NCI-H2196 (cell line): Measurements from ENCODE around the gene PTPRM.
A peak's percentile ranks its signal among the peaks of the same experiment; 100 is the strongest.

ENCODE experiments used
- DNase-seq: peaks from one replicate; lab custom pipeline; 2025; ENCODE audit not compliant: unreplicated experiment; lab: John Stamatoyannopoulos, UW

The PTPRM gene

DNA sequence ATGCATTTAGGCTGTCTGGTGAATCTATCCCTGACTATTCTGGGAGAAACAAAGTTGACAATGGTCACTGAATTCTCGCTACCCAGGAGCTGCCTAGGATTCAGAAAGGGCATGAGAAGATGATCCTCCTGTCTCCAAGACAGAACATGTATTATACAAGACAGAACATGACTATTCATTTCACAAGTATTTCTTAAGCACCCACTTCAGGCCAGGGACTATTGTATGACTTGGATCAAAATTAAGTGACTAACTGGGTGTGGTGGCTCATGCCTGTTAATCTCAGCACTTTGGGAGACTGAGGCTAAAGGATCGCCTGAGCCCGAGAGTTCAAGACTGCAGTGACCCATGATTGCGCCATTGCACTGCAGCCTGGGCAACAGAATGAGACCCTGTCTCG lies 806.4 kb downstream of the PTPRM start:
- DNase-seq, result no peak

GRCh38 chr18:8374676-8375075 lies 807.6 kb downstream of the PTPRM start:
- no peak for DNase-seq

DNA sequence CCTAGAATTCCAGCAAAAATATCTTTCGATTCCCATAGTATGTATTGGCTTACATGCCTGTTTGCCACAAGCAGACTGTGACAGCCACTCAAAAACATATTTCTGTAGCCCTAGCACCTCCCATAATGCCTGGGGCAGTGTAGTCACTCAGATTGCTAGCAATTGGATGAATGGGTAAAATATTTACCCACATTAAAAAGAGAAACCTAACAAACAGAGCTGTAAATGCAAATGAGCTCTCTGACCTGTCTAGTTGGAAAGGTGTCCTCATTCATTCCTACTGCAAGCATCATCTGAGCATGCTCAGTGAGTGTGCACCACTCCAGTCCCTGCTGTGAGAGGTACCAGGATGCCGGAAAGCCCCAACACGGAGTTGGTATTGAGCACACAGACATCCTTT lies 808.1 kb downstream of the PTPRM start:
- DNase-seq, result no peak

- no peak for DNase-seq
These were observed 809.0 kb downstream of the PTPRM start for GRCh38 chr18:8376113-8376512.

DNA sequence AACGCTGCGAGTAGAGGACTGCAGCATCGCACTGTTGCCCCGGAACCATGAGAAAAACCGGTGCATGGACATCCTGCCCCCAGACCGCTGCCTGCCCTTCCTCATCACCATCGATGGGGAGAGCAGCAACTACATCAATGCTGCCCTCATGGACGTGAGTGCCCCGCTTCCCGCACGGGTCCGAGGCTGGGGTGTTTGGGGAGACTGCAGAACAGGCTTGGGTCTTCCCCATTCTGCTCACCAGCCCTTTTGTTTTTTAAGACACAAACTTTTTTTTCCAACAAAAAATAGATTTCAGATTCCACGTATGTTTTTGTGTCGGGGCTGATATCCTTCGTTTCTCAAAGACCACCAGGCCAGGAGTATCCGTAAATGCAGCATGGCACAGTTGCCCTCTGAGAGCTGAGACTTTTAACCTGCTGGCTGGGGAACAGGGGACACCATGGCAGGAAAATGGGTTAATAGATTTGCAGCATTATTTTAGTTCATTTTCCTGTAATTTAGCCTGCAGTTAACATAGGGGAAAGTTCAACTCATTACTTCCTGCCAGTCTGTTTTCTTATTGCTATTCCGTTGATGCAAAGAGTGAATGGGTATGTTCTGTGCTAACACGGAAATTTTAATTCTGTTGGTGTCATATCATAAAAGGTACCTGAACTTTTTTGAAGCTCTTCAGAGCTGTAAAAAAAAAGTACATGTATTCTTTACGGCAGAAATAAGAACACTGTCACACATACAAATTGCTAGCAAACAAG lies 812.2 kb downstream of the PTPRM start:
- DNase-seq, result no peak

GRCh38 chr18:8380006-8380405 lies 812.9 kb downstream of the PTPRM start:
- DNase-seq, result no peak

DNA sequence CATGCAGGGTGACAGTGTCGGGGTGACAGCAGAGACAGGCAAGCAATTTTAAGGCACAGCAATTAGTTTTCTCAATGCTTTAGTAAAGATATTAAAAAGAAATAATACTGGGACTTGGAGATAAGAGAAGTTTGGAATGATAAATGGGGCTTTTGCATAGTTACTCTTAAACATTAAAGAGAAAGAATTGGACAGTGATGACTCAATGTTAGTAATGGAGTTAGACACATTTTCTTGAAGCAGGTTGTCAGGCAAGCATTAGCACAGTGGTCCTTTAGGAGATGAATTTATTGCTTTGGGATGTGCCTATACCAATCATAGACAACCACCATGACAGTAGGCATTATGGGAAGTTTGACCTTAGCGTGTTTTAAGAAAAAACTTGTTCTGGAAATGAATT lies 813.8 kb downstream of the PTPRM start:
- no peak for DNase-seq

DNA sequence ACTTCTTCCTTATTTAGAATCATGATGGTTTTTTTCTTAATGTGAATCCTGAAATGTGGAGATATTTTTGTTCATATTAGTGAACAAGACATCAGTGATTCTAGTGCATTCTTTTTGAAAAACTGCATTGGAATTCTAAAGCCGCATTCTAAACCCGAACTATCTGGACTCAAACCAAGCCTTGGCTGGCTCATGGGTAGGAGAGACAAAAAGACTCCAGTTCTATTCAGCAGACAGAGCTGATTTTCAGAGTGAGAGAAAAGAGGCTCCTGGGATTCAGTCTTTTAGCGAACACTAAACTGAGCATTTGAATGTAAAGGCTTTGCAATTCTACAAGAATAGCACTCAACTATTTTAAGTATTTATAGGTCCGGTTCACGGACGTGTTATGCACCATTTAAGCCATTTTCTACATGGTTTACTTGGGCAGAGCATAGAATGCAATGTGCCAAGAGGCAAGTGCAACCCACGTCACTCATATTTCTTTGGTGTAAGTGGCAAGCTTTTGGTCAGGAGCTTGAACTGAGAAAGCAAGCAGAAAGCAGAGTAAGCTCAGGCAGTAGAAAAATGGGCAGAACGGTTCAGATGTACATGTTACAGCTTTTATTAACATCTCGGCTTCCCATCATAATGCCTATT lies 814.8 kb downstream of the PTPRM start:
- DNase-seq, result no peak

DNA sequence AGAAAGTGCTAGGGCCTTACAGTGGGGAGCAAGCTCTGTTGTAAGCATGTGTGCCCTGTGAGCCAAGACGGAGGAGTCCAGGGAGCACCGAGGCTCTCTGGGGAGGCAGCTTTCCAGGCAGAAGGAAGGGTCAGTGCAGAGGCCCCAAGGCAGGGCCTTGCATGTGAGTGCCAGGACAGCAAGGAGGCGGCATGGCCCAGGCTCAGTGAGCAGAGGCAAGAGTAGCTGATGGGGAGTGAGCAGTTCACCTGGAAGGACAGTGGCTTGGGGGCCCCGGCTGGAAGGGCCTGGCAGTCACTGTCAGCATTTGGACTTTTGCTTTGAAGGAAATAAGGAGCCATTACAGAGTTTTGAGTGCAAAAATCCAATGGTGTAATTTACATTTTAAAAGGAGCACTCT lies 818.3 kb downstream of the PTPRM start:
- no peak for DNase-seq

- no peak for DNase-seq
These were observed 819.7 kb downstream of the PTPRM start for GRCh38 chr18:8386669-8387380.

DNA sequence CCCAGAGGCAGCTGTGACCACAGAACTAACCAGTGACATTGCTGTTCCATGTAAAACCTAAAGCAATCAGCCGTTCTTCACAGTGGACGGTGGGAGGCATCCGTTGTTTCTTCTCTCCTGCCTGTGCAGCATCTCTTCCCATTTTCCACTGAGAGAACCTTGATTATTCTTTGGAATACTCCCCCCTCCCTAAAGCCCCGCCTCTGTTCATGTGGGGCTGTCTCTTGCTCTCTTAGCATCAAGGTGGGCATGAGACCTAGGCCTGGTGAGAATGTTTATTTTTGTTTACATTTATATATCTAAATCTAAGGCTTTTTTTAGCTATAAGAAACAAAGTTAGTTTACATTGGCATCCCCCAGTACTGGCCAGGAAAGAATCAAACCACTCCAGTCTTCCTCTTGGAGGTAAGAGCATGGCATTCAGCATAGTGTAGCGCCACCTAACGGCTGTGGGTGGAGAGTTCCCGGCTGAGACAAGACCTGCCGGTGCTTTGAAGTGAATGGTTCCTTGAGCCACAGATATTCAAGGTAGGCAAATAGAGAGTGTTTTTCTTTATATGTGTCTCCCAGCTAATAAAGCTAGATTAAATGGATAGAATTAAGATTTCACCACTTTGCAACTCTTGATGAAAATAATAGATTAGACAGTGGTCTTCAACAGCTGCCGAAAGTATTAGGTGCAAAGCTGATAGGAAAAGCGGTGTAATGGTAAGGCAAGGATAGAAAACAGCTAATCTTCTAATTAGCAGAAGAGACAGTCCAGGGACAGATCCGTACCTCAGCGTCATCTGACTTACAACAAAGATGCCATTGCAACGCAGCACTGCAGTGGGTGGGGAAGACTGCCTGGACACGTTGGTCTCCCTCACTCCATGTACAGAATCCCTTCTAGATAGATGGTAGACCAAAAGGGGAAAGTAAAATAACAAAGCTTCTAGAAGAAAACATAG lies 822.5 kb downstream of the PTPRM start:
- DNase-seq, result peak; percentile 82

GRCh38 chr18:8391068-8391467 lies 824.0 kb downstream of the PTPRM start:
- DNase-seq, result no peak

- no peak for DNase-seq
These were observed 829.1 kb downstream of the PTPRM start for GRCh38 chr18:8396254-8396653.

DNA sequence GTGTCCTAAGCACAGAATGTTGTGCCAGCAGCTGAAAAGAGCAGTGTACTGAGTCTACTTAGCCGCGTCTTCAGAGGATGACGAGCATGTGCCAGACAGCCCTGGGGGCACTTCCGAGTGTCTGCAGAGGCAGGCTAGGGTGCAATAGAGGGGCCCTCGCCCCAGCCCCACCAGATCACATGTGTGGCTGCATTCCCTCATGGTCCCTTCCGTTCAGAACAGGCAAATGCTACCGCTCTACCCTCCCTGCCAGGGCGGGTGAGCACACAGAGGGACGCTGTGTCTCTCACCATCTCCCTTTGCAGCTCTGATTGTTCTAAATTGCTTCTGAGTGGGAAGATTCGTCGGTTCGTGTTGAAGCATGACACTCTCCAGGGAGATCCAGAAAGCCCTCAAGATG lies 829.9 kb downstream of the PTPRM start:
- DNase-seq, result no peak

DNA sequence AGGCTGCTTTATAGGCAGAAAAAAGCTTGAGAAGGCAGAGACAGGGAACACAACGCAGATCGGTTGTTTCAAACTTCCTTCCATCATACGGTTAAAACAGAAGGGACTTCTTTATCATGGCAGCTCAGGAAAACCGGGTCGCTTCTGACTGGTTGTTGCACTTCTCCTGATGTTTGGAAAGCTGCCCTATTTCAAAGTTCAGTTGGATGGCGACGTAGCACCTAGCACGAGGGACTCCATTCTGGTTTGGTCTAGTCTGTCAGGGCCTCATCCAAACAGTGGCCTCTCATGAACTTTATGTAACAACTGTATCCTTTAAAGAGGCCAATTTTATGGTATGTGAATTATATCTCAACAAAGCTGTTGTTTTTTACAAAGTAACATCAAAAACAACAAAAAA lies 832.0 kb downstream of the PTPRM start:
- no peak for DNase-seq

GRCh38 chr18:8400193-8400752 lies 833.2 kb downstream of the PTPRM start:
- no peak for DNase-seq

DNA sequence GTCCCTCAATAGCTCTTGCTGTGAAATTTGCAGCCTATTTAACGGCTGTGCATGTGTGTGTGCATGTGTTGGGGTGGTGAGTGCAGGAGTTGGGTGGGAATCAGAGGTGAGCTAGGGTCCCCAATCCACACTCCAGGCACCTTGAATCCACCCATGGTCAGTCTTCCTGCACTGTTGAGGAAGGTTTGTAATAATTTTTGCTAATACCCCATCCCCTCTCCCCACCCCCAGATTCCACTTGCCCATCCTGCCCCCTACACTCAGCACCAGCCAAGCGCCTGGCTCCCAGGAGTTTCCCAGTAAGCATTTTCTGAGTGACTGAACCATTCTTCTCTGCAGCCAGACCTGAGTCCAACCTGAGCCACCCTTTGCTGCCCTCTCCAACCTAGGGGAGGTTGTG lies 833.7 kb downstream of the PTPRM start:
- no peak for DNase-seq

DNA sequence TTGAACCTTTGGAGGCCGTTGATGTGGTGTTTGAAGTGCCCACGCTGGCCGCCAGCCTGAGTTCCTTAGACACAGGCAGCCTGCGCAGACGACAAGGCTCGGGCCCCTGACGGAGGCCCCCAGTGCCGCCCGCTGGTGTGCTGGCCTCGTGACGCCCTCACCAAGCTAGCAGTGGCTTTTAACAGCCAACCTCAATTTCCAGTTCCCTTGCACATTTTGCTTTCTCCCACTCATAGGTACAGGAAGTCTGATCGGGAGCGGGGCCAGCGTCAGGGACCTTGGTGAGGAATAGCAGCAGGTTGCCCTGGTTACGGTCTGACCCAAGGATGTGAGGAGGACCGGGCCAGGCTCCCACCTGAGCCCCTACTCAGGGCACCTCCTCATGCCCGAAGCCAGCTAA lies 834.5 kb downstream of the PTPRM start:
- DNase-seq, result no peak

DNA sequence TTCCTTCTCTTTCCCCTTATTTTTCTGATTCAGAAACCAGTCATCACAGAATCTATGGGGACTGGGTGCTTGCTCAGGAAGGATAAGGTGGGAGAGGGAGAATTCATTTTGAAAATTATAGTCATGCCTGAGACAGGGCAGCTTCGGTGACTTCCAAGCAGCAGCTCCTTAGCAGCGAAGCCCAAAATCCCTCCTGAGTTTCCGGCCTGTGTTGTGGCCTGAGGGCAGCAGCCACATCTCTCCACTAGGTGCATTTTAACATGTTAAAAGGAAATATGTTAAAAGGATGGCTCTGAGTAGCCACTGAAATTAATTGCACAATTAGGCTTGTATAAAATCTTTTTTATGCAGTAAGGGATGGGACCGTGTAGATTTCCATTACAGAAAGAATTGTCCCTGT lies 835.1 kb downstream of the PTPRM start:
- DNase-seq, result no peak

DNA sequence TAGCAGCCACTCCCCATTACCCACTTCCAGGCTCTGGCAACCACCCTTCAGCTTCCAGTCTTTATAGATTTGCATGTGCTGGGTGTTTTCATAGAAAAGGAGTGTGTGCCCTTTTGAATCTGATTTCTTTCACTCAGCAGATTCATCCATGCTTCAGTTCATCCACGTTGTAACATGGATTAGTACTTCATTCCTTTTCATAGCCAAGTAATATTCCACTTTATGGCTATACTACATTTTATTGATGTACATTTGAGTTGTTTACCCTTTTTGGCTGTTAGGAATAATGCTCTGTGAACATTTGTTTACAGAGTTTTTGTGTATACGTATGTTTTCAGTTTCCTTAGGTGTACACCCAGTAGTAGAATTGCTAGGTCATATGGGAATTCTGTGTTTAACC lies 836.6 kb downstream of the PTPRM start:
- DNase-seq, result no peak
